ENCODE data around the gene KIFAP3.

KIFAP3 gene

GRCh38 chr1:169892176-169892926, 182.1 kb downstream of the KIFAP3 start:
- TF ChIP-seq CTCF (IDR thresholded peaks at IDR 0.05; ENCODE audit: low read depth, low read length) = no peak
- no peaks in the 10 kb centered on the region for H3K9me3 ChIP-seq
- H3K27me3 ChIP-seq = no peaks in the 10 kb centered on the region
- peaks cover 3% of the 10 kb centered on the region; the same call in 1 of the 2 replicates for H3K36me3 ChIP-seq
- DNase-seq = no peak
- H3K4me3 ChIP-seq (ENCODE audit: low read depth, low read length) = peak overlapping the region; percentile 83
- H3K4me1 ChIP-seq = no peaks in the 10 kb centered on the region; the same call in 1 of the 2 replicates

DNA sequence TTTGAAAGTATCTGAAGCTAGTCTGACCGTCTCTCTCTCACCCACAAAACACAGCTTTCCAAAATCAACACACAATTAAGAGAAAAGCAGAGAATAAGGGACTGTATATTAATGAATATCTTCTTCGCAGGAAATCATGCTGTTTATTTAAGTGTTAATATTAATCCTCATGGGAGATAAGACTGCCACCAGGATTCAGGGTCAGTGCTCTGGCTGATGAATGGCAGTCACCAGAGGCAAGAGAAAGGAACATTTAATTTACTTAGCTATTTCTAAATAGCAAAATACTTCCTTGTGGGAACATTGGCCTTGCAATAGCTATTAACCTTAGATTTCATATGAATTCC, 183.0 kb downstream of the KIFAP3 start:
- H3K36me3 ChIP-seq = peaks cover 3% of the 10 kb centered on the region; the same call in 1 of the 2 replicates
- TF ChIP-seq CTCF (IDR thresholded peaks at IDR 0.05; ENCODE audit: low read depth, low read length) = no peak
- no peak overlapping the region for H3K4me3 ChIP-seq (ENCODE audit: low read depth, low read length)
- H3K9me3 ChIP-seq = no peaks in the 10 kb centered on the region
- no peaks in the 10 kb centered on the region; the same call in 1 of the 2 replicates for H3K4me1 ChIP-seq
- H3K27me3 ChIP-seq = no peaks in the 10 kb centered on the region
- no peak for DNase-seq

DNA sequence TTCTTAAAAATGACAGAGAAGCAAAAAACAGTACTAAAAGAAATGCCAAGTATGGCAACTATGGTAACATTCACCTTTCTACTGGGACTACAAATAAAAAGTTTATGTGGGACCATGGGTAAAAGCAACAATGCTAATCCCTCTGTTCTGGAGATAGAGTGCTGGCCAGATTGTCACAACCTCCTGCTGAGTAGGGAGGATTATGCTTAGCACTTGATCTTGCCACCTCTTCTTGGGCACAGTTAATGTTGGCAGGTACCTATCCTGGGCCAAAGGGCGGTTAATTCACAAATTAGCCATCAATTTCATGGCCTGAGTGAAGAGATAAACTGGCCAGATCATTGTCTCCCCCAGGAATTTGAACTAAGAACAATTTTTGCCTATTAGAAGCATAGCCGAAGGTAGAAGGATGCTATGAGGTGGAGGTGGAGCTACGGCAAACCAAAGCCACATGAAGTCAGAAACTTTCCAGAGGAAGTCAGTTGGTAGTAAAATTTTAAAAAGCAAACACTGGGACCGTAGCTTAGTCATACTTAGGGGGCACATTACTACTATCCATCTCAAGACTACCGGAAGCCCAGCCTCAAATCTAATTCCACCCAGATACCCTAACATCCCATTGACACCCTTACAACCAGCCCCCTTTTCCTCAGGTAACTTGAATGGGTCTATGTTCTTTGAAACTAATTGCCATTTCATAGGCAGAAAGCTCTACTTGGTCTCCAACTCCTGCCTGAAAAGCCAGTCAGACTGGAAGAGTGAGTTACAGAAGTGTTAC, 183.5 kb downstream of the KIFAP3 start:
- TF ChIP-seq CTCF (IDR thresholded peaks at IDR 0.05; ENCODE audit: low read depth, low read length) = no peak
- no peak for DNase-seq
- H3K36me3 ChIP-seq = peaks cover 3% of the 10 kb centered on the region; the same call in 1 of the 2 replicates
- no peak overlapping the region for H3K4me3 ChIP-seq (ENCODE audit: low read depth, low read length)
- H3K27me3 ChIP-seq = no peaks in the 10 kb centered on the region
- H3K9me3 ChIP-seq = no peaks in the 10 kb centered on the region
- H3K4me1 ChIP-seq = no peaks in the 10 kb centered on the region; the same call in 1 of the 2 replicates

GRCh38 chr1:169889871-169890270, 184.6 kb downstream of the KIFAP3 start:
- no peaks in the 10 kb centered on the region for H3K27me3 ChIP-seq
- no peak overlapping the region for H3K4me3 ChIP-seq (ENCODE audit: low read depth, low read length)
- H3K9me3 ChIP-seq = no peaks in the 10 kb centered on the region
- DNase-seq = no peak
- H3K36me3 ChIP-seq = peaks cover 7% of the 10 kb centered on the region; the same call in 1 of the 2 replicates
- no peak for TF ChIP-seq CTCF (IDR thresholded peaks at IDR 0.05; ENCODE audit: low read depth, low read length)
- H3K4me1 ChIP-seq = no peaks in the 10 kb centered on the region; the same call in 1 of the 2 replicates

DNA sequence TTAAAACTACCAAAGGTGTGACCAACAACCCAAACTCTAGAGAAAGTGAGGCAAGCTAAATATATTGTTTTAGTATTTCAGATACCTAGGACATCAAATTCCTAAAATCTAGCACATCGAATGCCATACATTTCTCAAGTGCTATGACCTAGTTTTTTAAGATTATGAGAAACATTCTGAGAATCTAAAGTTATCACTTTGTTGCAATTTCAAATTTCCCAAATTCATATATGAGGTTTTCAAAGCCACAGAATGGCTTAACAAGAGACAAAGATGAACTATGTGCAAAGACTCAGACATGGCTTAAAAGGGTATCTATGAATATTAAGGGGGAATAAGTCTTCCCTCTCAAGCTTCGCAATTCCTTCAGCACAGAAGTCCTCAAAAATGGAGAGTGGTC, 187.6 kb downstream of the KIFAP3 start:
- Histone ChIP-seq H3K36me3 (peaks cover 7% of the 10 kb centered on the region; the same call in 1 of the 2 replicates), H3K4me3 (ENCODE audit: low read depth, low read length) (no peak overlapping the region), H3K4me1 (no peaks in the 10 kb centered on the region), H3K9me3 (no peaks in the 10 kb centered on the region), H3K27me3 (no peaks in the 10 kb centered on the region)
- no peak for DNase-seq
- TF ChIP-seq CTCF (IDR thresholded peaks at IDR 0.05; ENCODE audit: low read depth, low read length) = no peak

DNA sequence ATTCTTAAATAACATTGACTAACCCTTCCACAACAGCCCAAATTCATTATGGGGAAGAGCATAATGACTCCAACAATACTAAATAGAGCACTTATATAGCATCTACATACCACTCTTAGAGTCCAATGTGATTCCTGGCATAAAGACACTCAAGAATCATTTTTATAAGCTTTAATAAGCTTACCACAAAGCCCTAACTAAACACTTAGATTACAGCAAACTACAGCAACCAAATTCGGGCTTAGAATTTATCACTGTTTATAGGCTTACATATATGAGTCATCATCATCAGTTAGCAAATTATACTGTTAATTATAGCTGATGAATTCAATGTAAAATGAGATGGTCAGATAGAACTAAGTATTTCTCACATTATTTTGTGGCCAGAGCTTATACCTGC, 188.1 kb downstream of the KIFAP3 start:
- Histone ChIP-seq H3K9me3 (no peaks in the 10 kb centered on the region), H3K4me3 (ENCODE audit: low read depth, low read length) (no peak overlapping the region), H3K27me3 (no peaks in the 10 kb centered on the region), H3K36me3 (peaks cover 7% of the 10 kb centered on the region; the same call in 1 of the 2 replicates), H3K4me1 (no peaks in the 10 kb centered on the region)
- no peak for DNase-seq
- TF ChIP-seq CTCF (IDR thresholded peaks at IDR 0.05; ENCODE audit: low read depth, low read length) = no peak
